GM23338 (cell line): ENCODE results near the gene RNF213. TPM values are rescaled to one million over a fixed set of nuclear protein-coding genes. Genes with fewer than 3 reads are reported as not detected.

ENCODE experiments used
- ATAC-seq: fragments of 200-7000 bp; cut with Tn5 transposase; 3 replicates; pipeline ENCODE4 v1.9.1; 2020
- DNase-seq: peaks from one replicate; pipeline ENCODE4 v3.0.0-alpha.2; 2015; ENCODE audit warnings: low spot score
- H2AFZ ChIP-seq: fragments of 200-600 bp; sonication (generic); 2 replicates; pipeline ENCODE4 v1.8.0; 2016; ENCODE audit warnings: antibody characterized with exemption, mild to moderate bottlenecking, moderate library complexity
- H3F3A ChIP-seq: fragments of 200-600 bp; sonication (generic); replicated peaks from 2 replicates; pipeline ENCODE4 v1.8.0; 2017; ENCODE audit warnings: antibody characterized with exemption, mixed run types, low read depth
- H3K27ac ChIP-seq: fragments of 200-600 bp; sonication (generic); 2 replicates; pipeline ENCODE4 v1.6.1; 2016; ENCODE audit warnings: low read depth
- H3K27me3 ChIP-seq: fragments of 200-600 bp; sonication (generic); 2 replicates; pipeline ENCODE4 v1.8.0; 2016; ENCODE audit warnings: mild to moderate bottlenecking, mixed run types, moderate library complexity; ENCODE audit not compliant: insufficient read depth
- H3K36me3 ChIP-seq: fragments of 200-600 bp; sonication (generic); 2 replicates; pipeline ENCODE4 v1.8.0; 2016; ENCODE audit warnings: mild to moderate bottlenecking; ENCODE audit not compliant: insufficient read depth
- H3K4me1 ChIP-seq: fragments of 200-600 bp; sonication (generic); 2 replicates; pipeline ENCODE4 v1.8.0; 2016; ENCODE audit warnings: mild to moderate bottlenecking, moderate library complexity; ENCODE audit not compliant: insufficient read depth
- H3K4me2 ChIP-seq: fragments of 200-600 bp; sonication (generic); 2 replicates; pipeline ENCODE4 v1.7.1; 2017; ENCODE audit warnings: mixed run types
- H3K4me3 ChIP-seq: fragments of 200-600 bp; sonication (generic); 2 replicates; pipeline ENCODE4 v1.6.1; 2016; ENCODE audit warnings: mixed run types
- H3K79me2 ChIP-seq: fragments of 200-600 bp; sonication (generic); replicated peaks from 2 replicates; pipeline ENCODE4 v1.8.0; 2017; ENCODE audit warnings: mild to moderate bottlenecking; ENCODE audit not compliant: insufficient read depth
- H3K9me2 ChIP-seq: fragments of 200-600 bp; sonication (generic); 2 replicates; pipeline ENCODE4 v1.8.0; 2017; ENCODE audit not compliant: insufficient read depth
- H4K20me1 ChIP-seq: fragments of 200-600 bp; sonication (generic); replicated peaks from 2 replicates; pipeline ENCODE4 v1.8.0; 2017; ENCODE audit warnings: mild to moderate bottlenecking; ENCODE audit not compliant: insufficient read depth
- H3K27ac Mint-ChIP-seq: 2 replicates; pipeline ENCODE4 v1.8.0; 2020; ENCODE audit warnings: inconsistent platforms, mild to moderate bottlenecking, moderate library complexity, mixed read lengths
- H3K27me3 Mint-ChIP-seq: 3 replicates; pipeline ENCODE4 v1.8.0; 2022; ENCODE audit warnings: low read depth, mild to moderate bottlenecking, moderate library complexity, mixed read lengths, inconsistent platforms; ENCODE audit not compliant: insufficient read depth, poor library complexity
- H3K36me3 Mint-ChIP-seq: 3 replicates; pipeline ENCODE4 v1.8.0; 2021; ENCODE audit warnings: low read depth, mild to moderate bottlenecking, inconsistent platforms, moderate library complexity, mixed read lengths
- H3K4me1 Mint-ChIP-seq: 3 replicates; pipeline ENCODE4 v1.8.0; 2020; ENCODE audit warnings: mild to moderate bottlenecking, inconsistent platforms, mixed read lengths
- H3K4me3 Mint-ChIP-seq: 3 replicates; pipeline ENCODE4 v1.8.0; 2021; ENCODE audit warnings: moderate library complexity, mild to moderate bottlenecking, inconsistent platforms, mixed read lengths
- H3K9me3 Mint-ChIP-seq: 3 replicates; pipeline ENCODE4 v1.8.0; 2020; ENCODE audit warnings: moderate library complexity, mild to moderate bottlenecking, inconsistent platforms, mixed read lengths
- CREB1 ChIP-seq: fragments of 250-450 bp; sonication (Bioruptor Pico); IDR thresholded peaks from 2 replicates; pipeline ENCODE4 v1.5.0; 2020; ENCODE audit warnings: low read depth, mild to moderate bottlenecking, moderate library complexity
- CTCF ChIP-seq, 2 experiments: fragments of 200-600 bp in 1 of 2; sonication (generic) in 1 of 2; conservative IDR thresholded peaks; 2 replicates each; pipeline versions ENCODE4 v1.5.1 to v1.6.1; 2016 to 2017; ENCODE audit warnings: antibody characterized with exemption in 2 of 2, low read depth in 2 of 2, mild to moderate bottlenecking in 2 of 2, moderate library complexity in 1 of 2
- ETS1 ChIP-seq: IDR thresholded peaks from 2 replicates; pipeline ENCODE4 v1.6.1; 2016; ENCODE audit warnings: antibody characterized with exemption
- EZH2 ChIP-seq: fragments of 200-600 bp; sonication (generic); IDR thresholded peaks from one replicate; pipeline ENCODE4 v1.8.0; 2017; ENCODE audit warnings: antibody characterized with exemption, mild to moderate bottlenecking, low read depth; ENCODE audit not compliant: unreplicated experiment
- EZH2phosphoT487 ChIP-seq: fragments of 200-600 bp; sonication (generic); IDR thresholded peaks from one replicate; pipeline ENCODE4 v1.8.1; 2018; ENCODE audit warnings: antibody characterized with exemption; ENCODE audit not compliant: unreplicated experiment
- JUNB ChIP-seq: IDR thresholded peaks from one replicate; pipeline ENCODE4 v1.6.1; 2016; ENCODE audit warnings: antibody characterized with exemption; ENCODE audit not compliant: unreplicated experiment
- NANOG ChIP-seq: IDR thresholded peaks from 2 replicates; pipeline ENCODE4 v1.6.1; 2016; ENCODE audit warnings: antibody characterized with exemption, borderline replicate concordance
- POLR2AphosphoS5 ChIP-seq: IDR thresholded peaks from 2 replicates; pipeline ENCODE4 v1.6.1; 2016; ENCODE audit warnings: antibody characterized with exemption, low read depth
- REST ChIP-seq: IDR thresholded peaks from one replicate; pipeline ENCODE4 v1.6.1; 2018; ENCODE audit warnings: antibody characterized with exemption; ENCODE audit not compliant: unreplicated experiment
- STAT1 ChIP-seq: IDR thresholded peaks from one replicate; pipeline ENCODE4 v1.6.1; 2016; ENCODE audit warnings: antibody characterized with exemption; ENCODE audit not compliant: unreplicated experiment
- ZNF114 ChIP-seq: fragments of 250-450 bp; sonication (Bioruptor Pico); IDR thresholded peaks from 2 replicates; pipeline ENCODE4 v1.5.0; 2020; ENCODE audit warnings: mild to moderate bottlenecking, moderate library complexity
- ZNF331 ChIP-seq: fragments of 250-450 bp; sonication (Bioruptor Pico); IDR thresholded peaks from 2 replicates; pipeline ENCODE4 v1.5.0; 2020; ENCODE audit warnings: low read depth, mild to moderate bottlenecking, moderate library complexity
- ZNF462 ChIP-seq: fragments of 250-450 bp; sonication (Bioruptor Pico); IDR thresholded peaks from 2 replicates; pipeline ENCODE4 v1.5.0; 2020; ENCODE audit warnings: mild to moderate bottlenecking, moderate library complexity
- polyA plus RNA-seq: library from polyadenylated mRNA; unstranded; fragments of >200 nt; fragmentation: Nextera tagmentation; extraction: Ambion mirVana; gene quantifications from 2 replicates; pipeline ENCODE4 v1.2.1, GENCODE V29; 2016
- total RNA-seq: library from RNA; depleted of rRNA; stranded (reverse); fragments of >200 nt; shearing (Covaris generic); gene quantifications from 2 replicates; pipeline ENCODE4 v1.2.3, GENCODE V29; 2014

RNF213 gene
- total and polyA plus RNA-seq, 2 experiments from 2014 or later = 21.2 to 67.2 TPM

- peaks cover 26% of the 10 kb centered on the region for H3K36me3 Mint-ChIP-seq
- ATAC-seq (0 out of 3 replicates have a peak, but pooled peaks have one; percentile 20), DNase-seq (no peak)
- H3K27ac ChIP-seq = no peak overlapping the region
- no peaks in the 10 kb centered on the region for H3K4me1 ChIP-seq
- peaks cover under 1% of the 10 kb centered on the region; the same call in 2 of the 3 replicates for H3K4me1 Mint-ChIP-seq
- TF ChIP-seq ETS1 (no peak), ZNF331 (no peak), POLR2AphosphoS5 (no peak), EZH2phosphoT487 (no peak), ZNF462 (CRISPR knock-in tag) (no peak), ZNF114 (CRISPR knock-in tag) (no peak), STAT1 (no peak), EZH2 (no peak), CREB1 (CRISPR knock-in tag) (no peak), NANOG (no peak), JUNB (no peak), REST (no peak), CTCF (conservative IDR thresholded peaks at IDR 0.05; ENCODE audit: low read depth in 2 of 2) (no peak)
- H2AFZ ChIP-seq = no peak overlapping the region
- no peaks in the 10 kb centered on the region for H4K20me1 ChIP-seq
- no peak overlapping the region for H3K27ac Mint-ChIP-seq
- no peaks in the 10 kb centered on the region; the same call in 1 of the 2 replicates for H3K36me3 ChIP-seq
- H3F3A ChIP-seq = peaks cover 2% of the 10 kb centered on the region; the same call in 1 of the 2 replicates
- peaks cover 9% of the 10 kb centered on the region for H3K27me3 Mint-ChIP-seq
- no peaks in the 10 kb centered on the region for H3K79me2 ChIP-seq
- no peak overlapping the region for H3K4me3 Mint-ChIP-seq
- no peaks in the 10 kb centered on the region for H3K27me3 ChIP-seq
- no peak overlapping the region for H3K4me2 ChIP-seq
- no peak overlapping the region for H3K4me3 ChIP-seq
- no peaks in the 10 kb centered on the region for H3K9me3 Mint-ChIP-seq
- H3K9me2 ChIP-seq = no peaks in the 10 kb centered on the region
These were observed 46.4 kb upstream of the RNF213 start for GRCh38 chr17:80214012-80214877.
